ENCODE measurements around the gene IFITM1. TPM values are rescaled to one million over a fixed set of nuclear protein-coding genes. Genes with fewer than 3 reads are reported as not detected.

The IFITM1 gene
- total and polyA plus RNA-seq, 2 of the 13 experiments (the other 11 are each of a cell fraction or from before 2014, with no cell fraction given): 0.38 to 11.1 TPM

DNA sequence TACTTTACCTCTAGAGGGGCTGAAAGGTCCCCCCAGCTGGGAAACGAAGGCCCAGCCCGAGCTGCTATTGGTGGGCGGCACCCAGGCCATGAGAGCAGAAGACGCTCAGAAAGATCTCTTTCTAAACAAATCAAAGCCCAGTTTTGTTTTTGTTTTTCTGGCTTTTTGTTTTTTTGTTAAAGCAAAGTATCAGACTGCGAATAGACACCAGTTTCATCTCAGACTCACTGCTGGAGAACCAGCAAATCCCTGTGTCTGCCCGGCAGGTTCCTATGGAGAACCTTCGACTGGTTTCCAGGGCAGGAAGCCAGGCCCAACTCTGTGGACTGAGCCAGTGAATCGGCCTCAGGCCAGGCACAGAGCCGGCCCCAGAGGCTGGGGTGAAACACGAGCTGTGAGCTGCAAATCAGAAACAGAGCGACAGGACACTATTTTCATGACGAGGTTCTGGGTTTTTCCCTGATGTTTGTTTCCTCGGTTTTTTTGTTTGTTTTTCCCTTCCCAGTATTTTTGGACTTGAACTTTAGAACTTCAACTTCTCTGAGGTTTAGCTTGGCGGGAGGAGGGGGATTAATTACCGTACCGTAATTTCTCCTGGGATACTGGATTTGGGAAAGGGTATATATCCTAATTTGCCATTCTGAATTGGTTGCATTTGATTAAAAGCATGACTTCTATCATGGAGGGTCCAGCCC is 39.5 kb downstream of the IFITM1 start (continued):
- TF ChIP-seq, protein P1, sequence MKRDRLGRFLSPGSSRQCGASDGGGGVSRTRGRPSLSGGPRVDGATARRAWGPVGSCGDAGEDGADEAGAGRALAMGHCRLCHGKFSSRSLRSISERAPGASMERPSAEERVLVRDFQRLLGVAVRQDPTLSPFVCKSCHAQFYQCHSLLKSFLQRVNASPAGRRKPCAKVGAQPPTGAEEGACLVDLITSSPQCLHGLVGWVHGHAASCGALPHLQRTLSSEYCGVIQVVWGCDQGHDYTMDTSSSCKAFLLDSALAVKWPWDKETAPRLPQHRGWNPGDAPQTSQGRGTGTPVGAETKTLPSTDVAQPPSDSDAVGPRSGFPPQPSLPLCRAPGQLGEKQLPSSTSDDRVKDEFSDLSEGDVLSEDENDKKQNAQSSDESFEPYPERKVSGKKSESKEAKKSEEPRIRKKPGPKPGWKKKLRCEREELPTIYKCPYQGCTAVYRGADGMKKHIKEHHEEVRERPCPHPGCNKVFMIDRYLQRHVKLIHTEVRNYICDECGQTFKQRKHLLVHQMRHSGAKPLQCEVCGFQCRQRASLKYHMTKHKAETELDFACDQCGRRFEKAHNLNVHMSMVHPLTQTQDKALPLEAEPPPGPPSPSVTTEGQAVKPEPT (CRISPR knock-in tag; IDR thresholded peaks at IDR 0.05; ENCODE audit: low read depth): no peak
- TF ChIP-seq FOSL2 (CRISPR knock-in tag; IDR thresholded peaks at IDR 0.05): peak; percentile 50; the same call in 1 of the 2 replicates
- TF ChIP-seq ZNF607 (CRISPR knock-in tag; IDR thresholded peaks at IDR 0.05; ENCODE audit: borderline replicate concordance): 0 out of 2 replicates have a peak, but pooled peaks have one; percentile 27
- TF ChIP-seq, protein P2, sequence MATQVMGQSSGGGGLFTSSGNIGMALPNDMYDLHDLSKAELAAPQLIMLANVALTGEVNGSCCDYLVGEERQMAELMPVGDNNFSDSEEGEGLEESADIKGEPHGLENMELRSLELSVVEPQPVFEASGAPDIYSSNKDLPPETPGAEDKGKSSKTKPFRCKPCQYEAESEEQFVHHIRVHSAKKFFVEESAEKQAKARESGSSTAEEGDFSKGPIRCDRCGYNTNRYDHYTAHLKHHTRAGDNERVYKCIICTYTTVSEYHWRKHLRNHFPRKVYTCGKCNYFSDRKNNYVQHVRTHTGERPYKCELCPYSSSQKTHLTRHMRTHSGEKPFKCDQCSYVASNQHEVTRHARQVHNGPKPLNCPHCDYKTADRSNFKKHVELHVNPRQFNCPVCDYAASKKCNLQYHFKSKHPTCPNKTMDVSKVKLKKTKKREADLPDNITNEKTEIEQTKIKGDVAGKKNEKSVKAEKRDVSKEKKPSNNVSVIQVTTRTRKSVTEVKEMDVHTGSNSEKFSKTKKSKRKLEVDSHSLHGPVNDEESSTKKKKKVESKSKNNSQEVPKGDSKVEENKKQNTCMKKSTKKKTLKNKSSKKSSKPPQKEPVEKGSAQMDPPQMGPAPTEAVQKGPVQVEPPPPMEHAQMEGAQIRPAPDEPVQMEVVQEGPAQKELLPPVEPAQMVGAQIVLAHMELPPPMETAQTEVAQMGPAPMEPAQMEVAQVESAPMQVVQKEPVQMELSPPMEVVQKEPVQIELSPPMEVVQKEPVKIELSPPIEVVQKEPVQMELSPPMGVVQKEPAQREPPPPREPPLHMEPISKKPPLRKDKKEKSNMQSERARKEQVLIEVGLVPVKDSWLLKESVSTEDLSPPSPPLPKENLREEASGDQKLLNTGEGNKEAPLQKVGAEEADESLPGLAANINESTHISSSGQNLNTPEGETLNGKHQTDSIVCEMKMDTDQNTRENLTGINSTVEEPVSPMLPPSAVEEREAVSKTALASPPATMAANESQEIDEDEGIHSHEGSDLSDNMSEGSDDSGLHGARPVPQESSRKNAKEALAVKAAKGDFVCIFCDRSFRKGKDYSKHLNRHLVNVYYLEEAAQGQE (IDR thresholded peaks at IDR 0.05; ENCODE audit: borderline replicate concordance in 1 of 2, low read depth in 1 of 2, low read length in 2 of 2): peak in 1 of 2 experiments; percentile 33; a peak in 1 of 4 replicates
- peak; percentile 83 for TF ChIP-seq GATAD2A (CRISPR knock-in tag; IDR thresholded peaks at IDR 0.05)
- TF ChIP-seq, protein P3, sequence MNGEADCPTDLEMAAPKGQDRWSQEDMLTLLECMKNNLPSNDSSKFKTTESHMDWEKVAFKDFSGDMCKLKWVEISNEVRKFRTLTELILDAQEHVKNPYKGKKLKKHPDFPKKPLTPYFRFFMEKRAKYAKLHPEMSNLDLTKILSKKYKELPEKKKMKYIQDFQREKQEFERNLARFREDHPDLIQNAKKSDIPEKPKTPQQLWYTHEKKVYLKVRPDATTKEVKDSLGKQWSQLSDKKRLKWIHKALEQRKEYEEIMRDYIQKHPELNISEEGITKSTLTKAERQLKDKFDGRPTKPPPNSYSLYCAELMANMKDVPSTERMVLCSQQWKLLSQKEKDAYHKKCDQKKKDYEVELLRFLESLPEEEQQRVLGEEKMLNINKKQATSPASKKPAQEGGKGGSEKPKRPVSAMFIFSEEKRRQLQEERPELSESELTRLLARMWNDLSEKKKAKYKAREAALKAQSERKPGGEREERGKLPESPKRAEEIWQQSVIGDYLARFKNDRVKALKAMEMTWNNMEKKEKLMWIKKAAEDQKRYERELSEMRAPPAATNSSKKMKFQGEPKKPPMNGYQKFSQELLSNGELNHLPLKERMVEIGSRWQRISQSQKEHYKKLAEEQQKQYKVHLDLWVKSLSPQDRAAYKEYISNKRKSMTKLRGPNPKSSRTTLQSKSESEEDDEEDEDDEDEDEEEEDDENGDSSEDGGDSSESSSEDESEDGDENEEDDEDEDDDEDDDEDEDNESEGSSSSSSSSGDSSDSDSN (CRISPR knock-in tag; IDR thresholded peaks at IDR 0.05): peak; percentile 96
- TF ChIP-seq TP53 (CRISPR knock-in tag; conservative IDR thresholded peaks at IDR 0.05): no peak
- TF ChIP-seq MIER2 (CRISPR knock-in tag; IDR thresholded peaks at IDR 0.05): 0 out of 2 replicates have a peak, but pooled peaks have one; percentile 26
- TF ChIP-seq, protein P4, sequence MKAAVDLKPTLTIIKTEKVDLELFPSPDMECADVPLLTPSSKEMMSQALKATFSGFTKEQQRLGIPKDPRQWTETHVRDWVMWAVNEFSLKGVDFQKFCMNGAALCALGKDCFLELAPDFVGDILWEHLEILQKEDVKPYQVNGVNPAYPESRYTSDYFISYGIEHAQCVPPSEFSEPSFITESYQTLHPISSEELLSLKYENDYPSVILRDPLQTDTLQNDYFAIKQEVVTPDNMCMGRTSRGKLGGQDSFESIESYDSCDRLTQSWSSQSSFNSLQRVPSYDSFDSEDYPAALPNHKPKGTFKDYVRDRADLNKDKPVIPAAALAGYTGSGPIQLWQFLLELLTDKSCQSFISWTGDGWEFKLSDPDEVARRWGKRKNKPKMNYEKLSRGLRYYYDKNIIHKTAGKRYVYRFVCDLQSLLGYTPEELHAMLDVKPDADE (CRISPR knock-in tag; IDR thresholded peaks at IDR 0.05): no peak
- peak; percentile 73; the same call in 1 of the 2 replicates for TF ChIP-seq TGIF2 (CRISPR knock-in tag; IDR thresholded peaks at IDR 0.05)
- TF ChIP-seq ZNF816 (CRISPR knock-in tag; IDR thresholded peaks at IDR 0.05; ENCODE audit: borderline replicate concordance): peak; percentile 71; the same call in 1 of the 2 replicates
- no peak for TF ChIP-seq SOX6 (IDR thresholded peaks at IDR 0.05)
- peak; percentile 65 for TF ChIP-seq SOX6 (CRISPR knock-in tag; IDR thresholded peaks at IDR 0.05)
- peak; percentile 47; the same call in 1 of the 2 replicates for TF ChIP-seq ZNF652 (CRISPR knock-in tag; IDR thresholded peaks at IDR 0.05; ENCODE audit: borderline replicate concordance, low read depth)
- no peak for TF ChIP-seq KLF12 (CRISPR knock-in tag; IDR thresholded peaks at IDR 0.05; ENCODE audit: borderline replicate concordance)
- TF ChIP-seq, protein P5, sequence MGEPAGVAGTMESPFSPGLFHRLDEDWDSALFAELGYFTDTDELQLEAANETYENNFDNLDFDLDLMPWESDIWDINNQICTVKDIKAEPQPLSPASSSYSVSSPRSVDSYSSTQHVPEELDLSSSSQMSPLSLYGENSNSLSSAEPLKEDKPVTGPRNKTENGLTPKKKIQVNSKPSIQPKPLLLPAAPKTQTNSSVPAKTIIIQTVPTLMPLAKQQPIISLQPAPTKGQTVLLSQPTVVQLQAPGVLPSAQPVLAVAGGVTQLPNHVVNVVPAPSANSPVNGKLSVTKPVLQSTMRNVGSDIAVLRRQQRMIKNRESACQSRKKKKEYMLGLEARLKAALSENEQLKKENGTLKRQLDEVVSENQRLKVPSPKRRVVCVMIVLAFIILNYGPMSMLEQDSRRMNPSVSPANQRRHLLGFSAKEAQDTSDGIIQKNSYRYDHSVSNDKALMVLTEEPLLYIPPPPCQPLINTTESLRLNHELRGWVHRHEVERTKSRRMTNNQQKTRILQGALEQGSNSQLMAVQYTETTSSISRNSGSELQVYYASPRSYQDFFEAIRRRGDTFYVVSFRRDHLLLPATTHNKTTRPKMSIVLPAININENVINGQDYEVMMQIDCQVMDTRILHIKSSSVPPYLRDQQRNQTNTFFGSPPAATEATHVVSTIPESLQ (CRISPR knock-in tag; conservative IDR thresholded peaks at IDR 0.05): no peak
- TF ChIP-seq FOXP1 (IDR thresholded peaks at IDR 0.05): no peak
- TF ChIP-seq FOXP1 (CRISPR knock-in tag; IDR thresholded peaks at IDR 0.05): peak; percentile 53
- TF ChIP-seq MAFF (IDR thresholded peaks at IDR 0.05; ENCODE audit: low read depth, low read length): 0 out of 2 replicates have a peak, but pooled peaks have one; percentile 3
